Large intestine (tissue), 1 donor: ENCODE measurements around the gene FAM25G. TPM values are rescaled to one million over a fixed set of nuclear protein-coding genes. Genes with fewer than 3 reads are reported as not detected.

Experiments
- polyA plus RNA-seq: library from polyadenylated mRNA; unstranded; fragments of 120-200 nt; gene quantifications from one replicate; pipeline ENCODE4 v1.2.1, GENCODE V29; 2013

The FAM25G gene
- polyA plus RNA-seq, 1 donor, result not detected

Other genes with a start within 250 kb of the FAM25G start
- gene GDF10, start 191.5 kb downstream of the FAM25G start, polyA plus RNA-seq, result 2.5 TPM
- gene GDF2, start 169.2 kb downstream of the FAM25G start, polyA plus RNA-seq, result not detected
- 0.06 TPM for gene RBP3, start 143.3 kb downstream of the FAM25G start, polyA plus RNA-seq
- 2.2 TPM for gene ZNF488, start 107.4 kb downstream of the FAM25G start, polyA plus RNA-seq
- 18.2 TPM for gene ANXA8, start 7.6 kb downstream of the FAM25G start, polyA plus RNA-seq
- gene AGAP9, start 31.9 kb upstream of the FAM25G start, polyA plus RNA-seq, result 59.1 TPM